NCI-H82 (cell line): ENCODE results near the gene DDC.
"Not testable (repeated sequence)": the region's sequence is repeated elsewhere in the genome, so short reads cannot be mapped to it uniquely, and the experiment has no call there.

Source experiments
- DNase-seq: peaks from one replicate; lab custom pipeline; 2025; lab: John Stamatoyannopoulos, UW

The DDC gene

DNA sequence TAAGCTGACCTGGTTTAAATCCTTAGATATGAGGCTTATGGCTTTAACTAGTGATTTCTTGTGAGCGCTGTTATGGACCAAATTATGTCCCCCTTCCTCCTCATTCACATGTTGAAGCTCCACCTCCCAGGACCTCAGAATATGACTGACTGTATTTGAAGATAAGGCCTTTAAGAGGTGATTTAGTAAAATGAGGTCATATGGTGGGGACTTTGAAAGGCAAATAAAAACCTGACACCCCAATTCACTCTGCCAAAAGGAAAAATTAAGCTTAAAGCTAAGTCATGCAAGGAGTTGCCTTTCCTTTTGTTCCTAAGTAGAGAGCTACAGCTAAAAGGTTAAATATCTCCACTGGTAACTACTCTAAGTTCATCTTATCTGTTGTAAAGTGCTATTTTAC lies 78.7 kb downstream of the DDC start:
- DNase-seq: no peak

DNA sequence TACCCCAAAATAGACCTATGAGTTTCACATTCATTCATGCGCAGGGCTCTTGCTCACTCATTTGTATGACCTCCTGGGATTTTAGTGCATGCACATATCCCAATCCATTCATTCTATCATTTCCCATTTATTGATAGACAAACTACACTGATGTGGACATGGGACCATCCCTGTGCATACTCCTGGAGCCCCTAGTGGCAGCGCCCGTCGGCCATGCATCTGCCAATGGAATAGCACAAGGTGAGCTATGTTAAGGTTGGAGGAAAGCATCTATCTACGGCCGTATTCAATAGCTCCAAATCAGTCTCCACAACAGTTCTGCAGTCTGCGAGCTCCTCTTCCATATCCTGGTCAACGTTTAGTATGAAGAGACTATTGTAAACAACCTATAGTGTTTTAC lies 83.3 kb downstream of the DDC start:
- DNase-seq: no peak

DNA sequence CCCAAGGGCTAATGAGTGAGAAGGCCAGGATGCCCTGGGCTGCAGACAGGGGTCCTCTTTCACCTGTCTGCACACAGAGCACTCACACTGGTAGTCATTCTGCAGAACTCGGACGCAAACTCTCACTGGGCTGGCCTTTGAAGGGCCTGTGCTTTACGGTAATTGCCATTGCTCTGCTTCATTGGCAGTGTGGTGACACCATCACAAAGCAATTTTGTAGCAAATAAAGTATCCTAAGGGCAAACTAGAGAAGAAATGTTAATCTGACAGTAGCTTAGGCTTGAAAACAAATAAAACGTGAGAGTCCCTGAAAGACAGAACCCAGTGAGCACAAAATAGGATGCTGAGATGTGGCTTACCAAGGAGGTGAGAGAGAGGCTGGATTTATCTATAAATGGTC lies 84.4 kb downstream of the DDC start:
- no peak for DNase-seq

DNA sequence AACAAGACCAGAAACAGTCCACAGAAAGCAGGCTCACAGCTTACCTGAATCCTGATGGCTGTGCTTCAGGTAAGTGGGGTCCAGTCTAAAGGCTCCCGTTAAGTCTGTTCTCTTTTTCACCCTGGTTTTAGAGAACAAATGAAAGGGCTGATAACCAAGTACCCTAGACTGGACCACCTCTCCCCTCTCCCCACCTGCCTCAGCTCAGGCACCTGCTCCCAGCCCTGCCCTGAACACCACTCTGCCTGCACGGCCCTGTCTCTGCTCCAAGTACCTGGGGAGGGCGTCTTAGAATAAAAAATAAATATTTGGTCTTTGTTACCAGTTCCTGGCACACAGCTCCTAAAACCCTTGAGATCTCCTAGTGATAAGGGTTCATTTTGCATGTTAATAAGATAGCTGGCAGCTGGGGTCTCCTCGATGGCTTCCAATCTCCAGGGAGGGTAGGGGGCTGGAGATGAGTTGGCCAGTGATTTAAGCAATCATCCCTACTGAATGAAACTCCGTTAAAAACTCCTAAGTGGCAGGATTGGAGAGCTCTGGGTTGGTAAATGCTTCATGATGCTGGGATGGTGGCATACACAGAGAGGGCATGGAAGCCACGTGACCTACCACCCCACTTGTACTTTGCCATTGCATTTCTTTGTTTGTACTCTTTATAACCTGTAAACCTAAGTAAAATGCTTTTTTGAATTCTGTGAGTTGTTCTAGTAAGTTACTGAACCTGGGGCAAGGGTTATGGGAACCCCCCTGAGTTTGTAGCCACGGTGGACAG lies 85.3 kb downstream of the DDC start:
- DNase-seq: no peak

DNA sequence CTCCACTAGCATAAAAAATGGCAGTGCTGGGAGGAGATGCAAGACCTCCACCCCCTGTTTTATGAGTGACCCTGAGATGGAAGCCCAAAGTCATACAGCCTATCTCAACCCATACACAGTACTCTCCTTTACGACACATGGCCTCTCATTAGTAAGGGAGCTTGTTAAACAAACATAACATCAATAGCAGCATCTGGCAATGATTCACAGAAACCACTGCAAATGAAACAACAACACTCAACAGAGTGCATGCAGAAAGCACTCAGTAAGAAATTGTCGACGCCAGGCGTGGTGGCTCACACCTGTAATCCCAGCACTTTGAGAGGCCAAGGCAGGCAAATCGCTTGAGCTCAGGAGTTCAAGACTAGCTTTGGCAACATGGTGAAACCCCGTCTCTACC lies 87.6 kb downstream of the DDC start:
- DNase-seq: no peak

DNA sequence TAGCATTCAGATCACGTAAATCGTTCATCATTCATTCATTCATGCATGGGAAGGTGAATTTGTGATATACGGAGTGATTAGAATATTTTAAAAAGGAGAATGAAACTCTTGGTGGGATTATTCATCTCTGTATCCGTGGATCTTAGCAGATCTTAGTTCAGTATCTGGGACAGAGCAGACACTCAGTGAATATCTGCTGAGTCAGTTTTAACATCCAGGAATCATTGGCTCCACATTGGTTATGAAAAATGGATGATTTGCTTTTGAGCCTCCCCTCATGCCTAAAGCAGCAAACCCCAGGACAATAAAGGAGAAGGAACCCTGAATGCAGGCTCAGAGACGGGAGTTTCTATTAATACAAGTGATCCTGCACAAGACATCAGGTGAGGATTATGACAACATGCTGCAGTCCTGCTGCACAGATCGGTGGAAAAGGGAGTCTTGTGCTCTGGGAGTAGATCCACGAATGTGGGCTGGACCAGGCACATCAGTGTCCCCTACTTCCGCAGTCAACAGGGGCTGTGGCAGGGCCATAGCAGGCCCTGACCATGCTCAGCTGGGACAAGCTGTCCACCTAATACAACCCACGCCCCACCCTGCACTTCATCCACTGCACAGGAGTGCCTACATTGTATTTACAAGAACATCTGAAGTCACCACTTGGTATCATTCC lies 88.1 kb downstream of the DDC start:
- no peak for DNase-seq

DNA sequence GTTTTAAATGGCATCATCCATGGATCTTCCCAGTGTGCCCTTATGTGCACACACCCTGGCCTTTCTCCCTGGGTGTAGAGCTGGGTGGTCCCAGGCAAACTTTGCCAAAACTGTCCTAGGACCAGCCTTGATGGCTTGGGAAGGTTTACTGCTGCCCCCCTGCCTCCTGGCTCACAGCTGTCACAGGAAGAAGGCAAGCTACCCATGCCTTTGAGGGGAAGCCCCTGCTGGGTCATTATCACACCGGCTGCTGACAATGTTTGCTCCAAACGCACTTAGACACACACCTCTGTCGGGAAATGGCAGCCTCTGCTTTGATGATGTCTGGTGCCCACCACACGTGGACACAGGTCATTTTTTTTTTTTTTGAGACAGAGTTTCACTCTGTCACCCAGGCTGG lies 89.9 kb downstream of the DDC start:
- no peak for DNase-seq

DNA sequence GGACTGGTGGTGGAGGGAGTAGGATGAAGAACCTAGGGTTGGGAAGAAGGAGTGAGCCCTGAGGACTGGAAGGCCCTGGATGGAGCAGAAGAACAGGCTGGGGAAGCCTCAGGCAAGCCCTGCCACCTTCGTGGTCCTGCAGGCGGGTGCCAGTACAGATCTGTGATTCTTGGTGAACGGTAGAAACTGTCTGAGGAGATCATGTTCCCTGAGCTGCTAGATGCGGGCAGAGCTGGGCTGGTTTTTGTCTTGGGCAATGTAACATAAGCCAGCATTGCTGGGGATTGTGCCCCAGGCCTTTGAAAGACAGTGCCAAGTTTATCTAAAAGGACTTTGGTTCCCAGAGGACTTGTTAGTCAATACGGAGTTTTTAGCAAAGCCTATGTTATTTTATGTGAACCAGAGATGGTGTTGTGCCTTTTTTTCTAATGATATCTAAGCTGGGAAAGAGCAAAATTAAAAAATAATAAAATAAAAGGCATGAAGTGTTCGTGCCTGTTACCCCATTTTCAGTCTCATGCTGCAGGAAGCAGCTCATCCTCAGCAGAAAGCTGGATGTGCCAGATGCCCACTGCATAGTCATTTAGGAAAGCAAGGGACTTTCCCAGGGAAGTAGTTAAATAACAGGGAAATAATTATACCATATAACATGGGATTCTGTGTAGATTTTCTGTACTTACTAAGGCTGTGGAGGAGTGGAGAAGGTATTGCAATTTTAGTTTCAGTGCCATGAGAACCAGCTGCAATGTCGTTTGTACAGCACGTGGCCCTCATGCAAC lies 90.6 kb downstream of the DDC start:
- DNase-seq: no peak

DNA sequence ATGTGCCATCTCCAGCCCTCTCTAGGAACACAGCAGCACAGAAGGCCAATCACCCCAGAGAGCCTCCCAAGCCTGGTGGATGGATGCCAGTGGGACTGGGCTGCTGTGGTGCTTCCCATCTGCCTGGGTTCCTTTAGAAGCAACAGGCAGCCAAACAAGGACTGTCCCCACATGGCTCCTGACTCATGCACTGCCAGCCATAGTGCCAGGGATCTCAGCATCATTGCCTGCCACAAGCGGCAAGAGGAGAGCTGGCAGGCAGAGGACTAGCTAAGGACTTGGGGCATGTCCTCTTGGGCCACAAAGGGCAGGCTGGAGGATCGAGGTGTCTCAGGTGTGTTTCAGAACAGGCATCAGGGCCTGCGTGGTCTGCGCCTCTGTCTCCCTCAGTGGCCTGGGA lies 91.7 kb downstream of the DDC start:
- DNase-seq: no peak

DNA sequence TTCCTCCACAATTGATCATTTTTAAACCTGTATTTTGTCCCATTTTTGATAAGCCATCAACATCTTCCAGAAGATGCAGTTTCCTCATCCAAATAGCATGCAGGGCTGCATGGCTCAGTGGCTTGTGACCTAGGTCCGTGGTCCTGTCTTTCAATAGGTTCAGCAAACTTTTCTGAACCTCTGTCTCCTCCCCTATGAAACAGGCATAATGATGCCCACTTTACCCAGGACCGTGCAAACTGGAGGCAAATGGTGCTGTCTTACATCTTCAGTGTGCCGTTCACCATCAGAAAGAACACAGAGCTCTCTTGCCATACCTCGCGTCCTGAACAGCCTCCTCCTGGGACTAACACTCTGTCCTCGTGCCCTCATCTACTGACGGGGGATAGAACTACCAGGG lies 92.8 kb downstream of the DDC start:
- DNase-seq: no peak

DNA sequence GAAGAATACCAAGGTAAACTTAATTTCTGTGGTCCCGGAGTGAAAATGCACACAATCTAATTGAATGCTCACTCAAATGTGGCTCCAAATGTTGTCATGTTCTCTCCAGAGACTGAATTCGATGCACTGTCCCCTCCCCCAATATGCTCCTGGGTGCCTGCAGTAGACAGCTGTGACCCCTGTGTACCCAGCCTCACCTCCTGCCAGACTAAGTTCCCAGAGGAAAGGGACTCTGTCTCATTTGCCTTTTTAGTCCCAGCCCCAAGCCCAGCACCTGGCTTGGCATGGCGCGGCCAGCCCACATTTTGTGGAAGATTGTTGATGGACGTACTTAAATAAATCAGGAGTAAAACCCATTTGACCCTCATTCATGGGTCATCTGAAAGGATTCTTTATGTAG lies 93.2 kb downstream of the DDC start:
- no peak for DNase-seq

DNA sequence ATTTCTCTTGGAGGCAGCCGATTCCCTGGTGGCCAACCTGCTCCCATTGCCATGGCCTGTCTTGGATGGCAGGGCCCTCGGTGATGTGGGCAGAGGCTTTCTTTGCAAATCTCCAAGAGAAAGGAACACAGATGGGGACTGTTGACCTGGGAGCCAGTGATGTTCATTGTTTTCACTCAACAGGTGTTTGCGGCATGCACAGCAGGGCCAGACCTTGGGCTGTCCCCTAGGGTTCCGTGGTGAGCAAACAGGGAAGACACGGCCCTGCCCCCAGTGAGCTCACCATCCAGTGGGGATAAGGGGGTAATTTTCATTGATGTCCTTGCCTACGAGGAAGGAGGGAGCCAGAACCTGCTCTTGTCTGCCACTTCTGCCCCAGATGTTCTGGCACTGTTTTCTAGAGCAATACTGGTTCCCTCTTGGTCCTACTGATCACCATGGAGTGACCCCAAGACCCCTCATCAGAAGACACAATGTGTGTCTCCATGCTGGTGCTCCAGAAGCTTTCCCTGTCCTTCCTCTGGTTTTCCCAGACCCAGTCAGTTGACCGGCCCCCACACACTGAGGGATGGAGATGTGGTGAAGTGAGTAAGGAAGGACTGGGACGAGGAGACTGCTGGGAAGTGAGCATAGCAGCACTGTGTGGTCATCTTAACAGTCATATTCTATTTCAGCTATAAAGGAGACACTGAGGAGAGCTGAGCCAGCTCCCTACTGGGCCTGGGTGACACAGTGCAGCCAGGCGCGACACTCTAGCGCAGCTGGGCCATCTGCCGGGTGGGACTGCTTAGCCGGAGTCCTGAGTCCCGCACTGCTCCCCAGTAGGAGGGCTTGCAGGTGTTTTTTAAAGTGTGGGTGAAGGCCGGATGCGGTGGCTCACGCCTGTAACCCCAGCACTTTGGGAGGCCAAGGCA lies 94.7 kb downstream of the DDC start:
- peak; percentile 43 for DNase-seq

DNA sequence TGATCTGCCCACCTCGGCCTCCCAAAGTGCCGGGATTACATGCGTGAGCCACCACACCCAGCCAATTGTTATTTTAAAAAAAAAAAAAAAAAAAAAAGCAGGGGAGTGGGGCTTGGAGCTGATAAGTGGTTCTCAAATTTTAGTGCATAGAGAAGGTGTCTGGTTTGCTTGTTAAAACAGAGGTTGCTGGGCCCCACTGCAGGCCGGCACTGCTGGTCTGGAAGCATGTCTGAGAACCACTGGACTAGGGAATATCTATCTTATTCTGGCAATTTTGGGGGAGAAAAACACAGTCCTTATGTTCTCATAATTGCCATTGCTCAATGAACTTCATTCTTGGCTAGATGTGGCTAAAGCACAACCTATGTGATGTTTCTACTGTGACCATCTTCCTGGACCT lies 96.0 kb downstream of the DDC start:
- no peak for DNase-seq

DNA sequence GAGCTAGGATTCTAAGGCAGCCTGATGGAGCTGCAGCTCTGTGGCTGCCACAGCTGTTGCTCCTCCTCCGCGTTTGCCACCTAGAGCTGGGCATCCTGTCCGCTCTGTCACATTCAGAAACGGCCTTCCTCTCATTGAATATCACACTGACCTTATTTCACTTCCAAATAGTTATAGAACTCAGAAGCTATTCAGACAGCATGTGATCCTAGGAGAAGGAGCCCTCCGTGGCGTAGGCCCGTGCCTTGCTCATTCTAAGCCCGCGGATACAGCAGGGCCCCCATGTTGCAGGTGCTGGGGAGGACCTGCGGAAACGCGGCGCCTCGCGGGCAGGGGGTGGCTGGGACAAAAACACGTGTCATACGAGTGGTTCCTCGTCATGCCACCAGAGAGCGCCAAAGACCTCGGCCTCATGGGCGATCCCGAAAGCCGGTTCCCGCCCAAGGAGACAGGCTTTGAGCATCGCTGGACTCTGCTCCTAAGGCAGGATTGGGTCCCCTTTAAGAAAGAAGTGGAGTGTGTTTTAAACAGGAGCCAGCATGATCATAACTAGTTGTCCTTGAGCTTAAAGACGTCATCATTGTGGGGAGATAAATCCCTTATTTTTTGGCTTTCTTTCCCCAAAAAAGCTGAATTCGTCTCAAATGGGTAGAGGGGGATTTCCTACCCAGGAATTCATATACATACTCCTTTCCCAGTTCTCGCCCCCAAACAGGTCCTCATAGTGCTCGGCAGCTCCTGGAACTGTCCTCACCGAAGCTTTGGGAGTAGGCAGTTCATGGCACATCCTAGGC lies 97.2 kb downstream of the DDC start:
- DNase-seq: peak; percentile 92

DNA sequence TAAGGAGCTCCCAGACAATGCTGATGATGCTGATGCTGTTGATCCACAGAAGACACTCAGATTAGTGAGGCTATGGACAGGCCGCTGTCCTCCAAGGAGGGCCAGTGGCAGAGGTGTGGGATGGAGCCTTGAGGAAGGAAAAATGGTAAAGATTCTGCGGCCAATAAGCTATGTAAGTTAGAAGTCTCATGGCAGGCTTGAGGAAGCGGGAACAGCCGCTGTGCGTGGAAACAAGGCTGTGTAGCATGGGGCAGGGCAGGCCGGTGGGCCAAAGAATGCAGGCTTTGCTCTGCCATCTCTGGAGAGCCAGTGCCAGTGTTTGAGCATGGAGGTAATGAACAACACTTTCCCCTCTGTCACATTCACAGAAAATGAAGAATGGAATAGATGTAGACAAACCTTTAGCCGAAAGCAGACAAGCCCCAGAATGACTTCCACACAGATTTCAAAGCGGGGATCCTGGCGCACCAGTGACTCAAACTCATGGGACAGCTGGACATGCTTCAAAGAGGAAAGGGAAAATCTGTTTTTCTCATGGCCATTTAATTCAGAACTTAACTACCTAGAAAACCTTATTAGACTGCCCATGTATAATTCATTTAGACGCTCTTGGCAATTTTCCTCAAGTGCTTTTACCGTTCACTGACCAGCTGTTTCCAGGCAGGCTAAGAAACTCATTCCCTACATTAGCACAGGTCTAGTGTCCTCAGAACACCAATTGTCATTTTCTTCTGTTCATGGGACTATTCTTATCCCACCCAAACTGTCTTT lies 98.2 kb downstream of the DDC start:
- no peak for DNase-seq

DNA sequence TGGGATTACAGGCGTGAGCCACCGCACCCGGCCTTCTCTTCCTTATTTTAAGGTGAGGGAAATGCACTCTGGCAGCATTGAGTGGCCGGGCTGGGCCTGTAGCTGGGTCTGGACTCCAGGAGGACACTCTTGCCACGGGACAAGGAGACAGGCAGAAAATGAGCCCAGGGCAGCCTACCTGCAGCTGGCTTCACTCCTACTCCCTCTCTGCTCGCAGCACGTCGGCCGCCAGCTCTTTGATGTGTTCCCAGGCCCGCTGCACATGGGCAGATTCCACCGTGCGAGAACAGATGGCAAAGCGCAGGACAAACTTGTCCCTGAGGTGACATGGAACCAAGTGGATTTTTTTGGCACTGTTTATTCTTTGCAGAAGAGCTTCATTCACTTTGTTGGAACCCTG lies 102.2 kb downstream of the DDC start:
- no peak for DNase-seq

DNA sequence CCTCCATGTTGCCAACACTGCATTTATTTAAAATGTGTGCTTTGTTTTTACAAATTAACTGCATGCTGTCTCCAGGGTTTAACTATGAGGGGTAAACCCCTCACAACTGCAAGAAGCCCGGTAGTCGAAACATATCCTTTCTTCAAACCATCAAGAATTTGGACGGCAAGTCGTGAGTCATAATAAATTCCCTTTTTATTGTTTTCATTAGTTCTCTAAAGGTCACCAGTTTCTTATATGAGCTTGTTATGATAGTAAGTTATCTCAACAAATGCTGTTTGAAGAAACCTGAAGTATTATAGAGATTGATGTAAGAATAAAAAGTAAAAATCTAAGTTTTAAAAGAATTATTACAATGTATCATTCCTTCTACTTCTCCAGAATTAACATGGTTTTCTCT lies 102.8 kb downstream of the DDC start:
- no peak for DNase-seq

DNA sequence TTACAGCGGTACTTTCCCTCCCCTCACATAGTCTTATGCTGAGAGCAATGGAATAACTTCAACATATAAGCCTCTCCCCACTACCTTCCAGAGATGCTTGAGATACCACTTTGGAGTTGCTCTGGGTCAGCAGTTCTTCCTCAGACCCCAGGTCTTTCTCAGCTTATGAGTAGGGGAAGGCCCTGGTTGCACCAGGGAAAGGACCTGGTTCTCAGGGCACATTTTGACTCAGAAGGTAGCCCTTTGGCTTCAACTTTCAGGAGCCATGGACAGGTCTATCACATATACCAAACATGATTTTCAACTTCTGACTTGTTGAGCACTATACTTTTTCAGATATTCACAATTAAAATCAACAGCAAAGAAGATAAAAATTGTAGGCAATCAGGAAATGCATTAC lies 103.5 kb downstream of the DDC start:
- no peak for DNase-seq

DNA sequence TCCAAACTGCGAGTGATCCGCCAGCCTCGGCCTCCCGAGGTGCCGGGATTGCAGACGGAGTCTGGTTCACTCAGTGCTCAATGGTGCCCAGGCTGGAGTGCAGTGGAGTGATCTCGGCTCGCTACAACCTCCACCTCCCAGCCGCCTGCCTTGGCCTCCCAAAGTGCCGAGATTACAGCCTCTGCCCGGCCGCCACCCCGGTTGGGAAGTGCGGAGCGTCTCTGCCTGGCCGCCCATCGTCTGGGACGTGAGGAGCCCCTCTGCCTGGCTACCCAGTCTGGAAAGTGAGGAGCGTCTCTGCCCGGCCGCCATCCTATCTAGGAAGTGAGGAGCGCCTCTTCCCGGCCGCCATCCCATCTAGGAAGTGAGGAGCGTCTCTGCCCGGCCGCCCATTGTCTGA lies 106.0 kb downstream of the DDC start:
- DNase-seq: not testable (repeated sequence)

DNA sequence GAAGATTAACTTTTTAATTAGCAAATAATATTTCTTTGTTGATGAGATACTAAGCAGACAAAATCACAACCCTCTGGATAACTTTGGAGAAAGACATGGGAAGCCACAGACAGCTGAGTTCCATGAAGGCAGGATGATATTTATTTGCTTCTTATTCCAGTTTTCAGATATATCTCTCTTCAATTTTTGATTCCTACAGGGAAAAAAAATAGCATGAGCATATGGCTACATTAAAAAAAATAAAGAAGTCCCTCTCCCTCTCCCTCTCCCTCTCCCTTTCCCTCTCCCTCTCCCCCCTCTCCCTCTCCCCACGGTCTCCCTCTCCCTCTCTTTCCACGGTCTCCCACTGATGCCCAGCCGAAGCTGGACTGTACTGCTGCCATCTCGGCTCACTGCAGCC lies 106.6 kb downstream of the DDC start:
- DNase-seq: not testable (repeated sequence)
